Measurements from ENCODE around the gene LRRC53.

The LRRC53 gene

DNA sequence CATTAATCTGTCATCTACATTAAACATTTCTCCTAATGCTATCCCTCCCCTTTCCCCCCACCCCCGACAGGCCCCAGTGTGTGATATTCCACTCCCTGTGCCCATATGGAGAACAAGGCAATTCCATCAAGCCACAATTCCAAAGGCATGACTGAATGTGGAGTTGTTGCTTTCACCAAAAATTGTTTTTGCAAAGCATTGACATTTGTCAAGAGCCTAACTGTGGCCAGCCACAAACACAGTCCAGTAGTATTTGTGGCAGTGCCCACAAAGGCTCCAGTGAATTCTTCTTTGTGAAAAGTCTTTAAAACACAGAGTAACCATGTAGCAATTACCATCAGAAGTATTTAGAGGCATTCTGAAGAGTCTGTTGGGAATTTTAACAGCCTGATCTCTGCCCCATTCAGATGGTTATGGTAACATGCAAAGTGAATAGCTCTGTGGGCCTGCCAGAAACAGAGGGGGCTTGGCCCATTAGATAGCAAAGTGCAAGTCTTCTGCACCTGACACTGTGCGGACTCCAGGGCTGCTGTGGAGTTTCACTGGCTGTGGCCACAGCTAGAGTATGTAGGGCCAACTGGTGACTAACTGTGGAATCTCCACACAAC lies 11.6 kb upstream of the LRRC53 start:
- no peak overlapping the region for H3K27ac ChIP-seq
- no peaks in the 10 kb centered on the region for H3K27me3 ChIP-seq (ENCODE audit: control insufficient read depth, insufficient read depth, low read length)
- TF ChIP-seq, protein P1, sequence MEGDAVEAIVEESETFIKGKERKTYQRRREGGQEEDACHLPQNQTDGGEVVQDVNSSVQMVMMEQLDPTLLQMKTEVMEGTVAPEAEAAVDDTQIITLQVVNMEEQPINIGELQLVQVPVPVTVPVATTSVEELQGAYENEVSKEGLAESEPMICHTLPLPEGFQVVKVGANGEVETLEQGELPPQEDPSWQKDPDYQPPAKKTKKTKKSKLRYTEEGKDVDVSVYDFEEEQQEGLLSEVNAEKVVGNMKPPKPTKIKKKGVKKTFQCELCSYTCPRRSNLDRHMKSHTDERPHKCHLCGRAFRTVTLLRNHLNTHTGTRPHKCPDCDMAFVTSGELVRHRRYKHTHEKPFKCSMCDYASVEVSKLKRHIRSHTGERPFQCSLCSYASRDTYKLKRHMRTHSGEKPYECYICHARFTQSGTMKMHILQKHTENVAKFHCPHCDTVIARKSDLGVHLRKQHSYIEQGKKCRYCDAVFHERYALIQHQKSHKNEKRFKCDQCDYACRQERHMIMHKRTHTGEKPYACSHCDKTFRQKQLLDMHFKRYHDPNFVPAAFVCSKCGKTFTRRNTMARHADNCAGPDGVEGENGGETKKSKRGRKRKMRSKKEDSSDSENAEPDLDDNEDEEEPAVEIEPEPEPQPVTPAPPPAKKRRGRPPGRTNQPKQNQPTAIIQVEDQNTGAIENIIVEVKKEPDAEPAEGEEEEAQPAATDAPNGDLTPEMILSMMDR (IDR thresholded peaks at IDR 0.05), result no peak
- H3K9ac ChIP-seq, result no peak overlapping the region
- no peaks in the 10 kb centered on the region for H3K9me3 ChIP-seq (ENCODE audit: control insufficient read depth, low read length)
- no peaks in the 10 kb centered on the region for H3K79me2 ChIP-seq
- no peaks in the 10 kb centered on the region for H3K36me3 ChIP-seq (ENCODE audit: control insufficient read depth, insufficient read depth, low read length)
- H3K4me3 ChIP-seq (ENCODE audit: low read depth, low read length), result no peak overlapping the region
- no peak overlapping the region for H2AFZ ChIP-seq
- no peaks in the 10 kb centered on the region for H3K4me1 ChIP-seq
- no peak overlapping the region for H3K4me2 ChIP-seq (ENCODE audit: low read length)

DNA sequence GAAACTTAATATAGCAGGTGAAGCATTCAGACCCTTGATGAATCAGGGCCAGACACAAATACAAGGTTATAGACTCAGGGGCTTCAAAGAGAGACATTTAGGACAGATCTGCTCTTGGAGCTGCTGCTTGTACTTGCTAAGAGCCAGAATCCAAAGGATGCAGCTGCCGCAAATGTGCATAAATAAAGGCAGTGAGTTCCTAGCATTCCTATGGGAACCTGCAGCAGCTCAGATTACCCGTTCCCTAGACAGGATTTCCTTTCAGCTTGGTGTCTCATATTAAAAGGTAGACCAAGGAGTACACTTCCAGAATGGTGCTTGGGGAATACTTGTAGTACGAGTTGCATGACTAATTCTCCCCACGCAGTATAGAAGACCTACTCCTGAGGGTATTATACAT lies 9.7 kb upstream of the LRRC53 start:
- Histone ChIP-seq H3K79me2 (no peaks in the 10 kb centered on the region), H3K27me3 (ENCODE audit: control insufficient read depth, insufficient read depth, low read length) (no peaks in the 10 kb centered on the region), H3K9me3 (ENCODE audit: control insufficient read depth, low read length) (no peaks in the 10 kb centered on the region), H3K36me3 (ENCODE audit: control insufficient read depth, insufficient read depth, low read length) (no peaks in the 10 kb centered on the region), H2AFZ (no peak overlapping the region), H3K9ac (no peak overlapping the region), H3K27ac (no peak overlapping the region), H3K4me3 (ENCODE audit: low read depth, low read length) (no peak overlapping the region), H3K4me2 (ENCODE audit: low read length) (no peak overlapping the region), H3K4me1 (no peaks in the 10 kb centered on the region)
- TF ChIP-seq, protein P1 (IDR thresholded peaks at IDR 0.05), result no peak

DNA sequence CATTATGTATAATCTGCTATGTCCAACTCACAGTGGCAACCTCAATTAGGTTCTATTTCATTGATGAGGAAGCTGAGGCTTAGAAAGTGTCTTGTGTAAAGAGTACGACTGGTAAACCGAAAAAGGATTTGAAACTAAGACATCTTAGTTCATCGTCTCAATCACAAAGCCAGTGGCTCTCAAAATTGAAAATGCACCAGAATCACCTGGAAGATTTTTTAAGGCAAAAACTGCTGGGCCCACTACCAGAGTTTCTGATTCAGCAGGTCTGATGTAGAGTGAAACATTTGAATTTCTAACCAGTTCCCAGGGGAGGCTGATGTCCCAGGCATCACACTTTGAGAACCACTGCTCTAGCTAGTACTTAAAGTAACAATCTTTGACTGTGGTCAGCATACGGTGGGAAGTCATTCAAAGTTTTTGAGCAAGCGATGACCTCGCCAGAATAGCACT lies 5.2 kb upstream of the LRRC53 start:
- H3K4me1 ChIP-seq, result no peaks in the 10 kb centered on the region
- H3K27ac ChIP-seq, result no peak overlapping the region
- H3K79me2 ChIP-seq, result no peaks in the 10 kb centered on the region

DNA sequence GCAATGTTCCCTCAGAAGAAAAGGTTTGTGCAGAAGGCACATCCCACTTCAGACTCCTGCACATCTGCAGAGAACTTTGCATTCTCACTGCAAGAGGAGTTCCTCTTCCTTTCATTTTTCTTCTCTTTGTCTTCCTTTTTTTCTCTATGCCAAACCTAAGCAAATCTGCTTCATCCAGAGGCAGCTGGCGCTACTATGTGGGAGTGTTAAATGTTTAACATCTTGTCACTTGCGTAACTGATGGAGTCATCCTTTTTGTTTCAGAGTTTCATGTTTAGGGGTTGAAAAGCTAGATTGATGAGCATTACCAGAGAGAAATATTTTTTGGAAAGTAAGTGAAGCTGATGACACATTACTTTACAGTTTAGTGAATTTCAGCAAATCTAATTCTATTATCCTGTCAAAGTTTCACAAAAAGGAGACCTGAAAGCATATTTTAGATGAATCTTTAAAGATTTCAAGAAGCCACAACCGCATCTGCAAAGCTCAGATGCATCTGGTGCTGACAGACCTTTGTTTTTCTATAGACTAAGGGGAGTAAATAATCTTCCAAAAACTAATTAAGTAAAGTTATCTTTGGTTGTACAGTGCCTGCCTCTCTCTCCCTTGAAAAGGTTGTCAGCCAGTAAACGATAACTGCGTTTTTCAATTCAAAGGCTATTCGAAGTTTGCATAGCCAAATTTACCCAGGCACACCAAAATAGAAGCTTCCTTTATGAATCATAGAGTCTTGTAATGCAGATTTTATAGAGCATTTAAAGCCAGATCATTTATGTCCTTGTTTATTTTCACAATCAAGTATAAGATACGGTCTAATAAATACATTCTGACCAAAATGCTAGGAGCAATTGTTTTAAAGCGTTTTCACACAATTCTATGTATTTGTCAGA lies 1.2 kb upstream of the LRRC53 start:
- no peaks in the 10 kb centered on the region for H3K9me3 ChIP-seq (ENCODE audit: control insufficient read depth, low read length)
- no peak overlapping the region for H3K27ac ChIP-seq
- no peaks in the 10 kb centered on the region for H3K4me1 ChIP-seq

More for the DNA sequence above, 5.2 kb upstream of the LRRC53 start:
- H3K9ac ChIP-seq, result no peak overlapping the region
- H3K4me2 ChIP-seq (ENCODE audit: low read length), result no peak overlapping the region
- no peak overlapping the region for H2AFZ ChIP-seq
- no peaks in the 10 kb centered on the region for H3K36me3 ChIP-seq (ENCODE audit: control insufficient read depth, insufficient read depth, low read length)
- TF ChIP-seq, protein P1 (IDR thresholded peaks at IDR 0.05), result no peak
- H3K4me3 ChIP-seq (ENCODE audit: low read depth, low read length), result no peak overlapping the region
- no peaks in the 10 kb centered on the region for H3K27me3 ChIP-seq (ENCODE audit: control insufficient read depth, insufficient read depth, low read length)
- no peaks in the 10 kb centered on the region for H3K9me3 ChIP-seq (ENCODE audit: control insufficient read depth, low read length)

More for the DNA sequence above, 1.2 kb upstream of the LRRC53 start:
- Histone ChIP-seq H3K4me3 (ENCODE audit: low read depth, low read length) (no peak overlapping the region), H3K27me3 (ENCODE audit: control insufficient read depth, insufficient read depth, low read length) (no peaks in the 10 kb centered on the region), H3K9ac (no peak overlapping the region), H3K4me2 (ENCODE audit: low read length) (no peak overlapping the region), H3K79me2 (no peaks in the 10 kb centered on the region), H3K36me3 (ENCODE audit: control insufficient read depth, insufficient read depth, low read length) (no peaks in the 10 kb centered on the region), H2AFZ (no peak overlapping the region)
- TF ChIP-seq, protein P1 (IDR thresholded peaks at IDR 0.05), result no peak

All from parathyroid adenoma (tissue), 2 donors.